NCI-H82 treated with DMSO at 0.1 percent for 48 hours (cell line): Measurements from ENCODE around the gene TIMMDC1.
"Not testable (repeated sequence)": the region's sequence is repeated elsewhere in the genome, so short reads cannot be mapped to it uniquely, and the experiment has no call there.

ENCODE experiments used
- DNase-seq: peaks from one replicate; lab custom pipeline; 2025; ENCODE audit not compliant: unreplicated experiment; lab: John Stamatoyannopoulos, UW

The TIMMDC1 gene

GRCh38 chr3:119508172-119508845, 10.0 kb downstream of the TIMMDC1 start:
- no peak for DNase-seq

GRCh38 chr3:119510690-119511089, 12.3 kb downstream of the TIMMDC1 start:
- DNase-seq: no peak

- no peak for DNase-seq
Measured at GRCh38 chr3:119514637-119515036, 16.3 kb downstream of the TIMMDC1 start.

GRCh38 chr3:119517112-119517511, 18.8 kb downstream of the TIMMDC1 start:
- DNase-seq: no peak

- DNase-seq: no peak
Measured at GRCh38 chr3:119518026-119518425, 19.7 kb downstream of the TIMMDC1 start.

GRCh38 chr3:119524931-119525662, 26.8 kb downstream of the TIMMDC1 start:
- peak; percentile 80 for DNase-seq

GRCh38 chr3:119527714-119528113, 29.4 kb downstream of the TIMMDC1 start:
- no peak for DNase-seq

- DNase-seq: no peak
Measured at GRCh38 chr3:119529883-119530282, 31.5 kb downstream of the TIMMDC1 start.

- no peak for DNase-seq
Measured at GRCh38 chr3:119530456-119530855, 32.1 kb downstream of the TIMMDC1 start.

GRCh38 chr3:119531151-119531550, 32.8 kb downstream of the TIMMDC1 start:
- DNase-seq: no peak

GRCh38 chr3:119534296-119534695, 35.9 kb downstream of the TIMMDC1 start:
- no peak for DNase-seq

- DNase-seq: no peak
Measured at GRCh38 chr3:119536757-119537156, 38.4 kb downstream of the TIMMDC1 start.

- DNase-seq: no peak
Measured at GRCh38 chr3:119538772-119539171, 40.4 kb downstream of the TIMMDC1 start.

GRCh38 chr3:119541547-119541946, 43.2 kb downstream of the TIMMDC1 start:
- DNase-seq: no peak

GRCh38 chr3:119542168-119542767, 43.9 kb downstream of the TIMMDC1 start:
- DNase-seq: no peak

GRCh38 chr3:119543147-119543546, 44.8 kb downstream of the TIMMDC1 start:
- no peak for DNase-seq

GRCh38 chr3:119547227-119547626, 48.9 kb downstream of the TIMMDC1 start:
- no peak for DNase-seq

- no peak for DNase-seq
Measured at GRCh38 chr3:119548341-119548740, 50.0 kb downstream of the TIMMDC1 start.

GRCh38 chr3:119550192-119550910, 52.0 kb downstream of the TIMMDC1 start:
- no peak for DNase-seq

- no peak for DNase-seq
Measured at GRCh38 chr3:119551598-119551997, 53.3 kb downstream of the TIMMDC1 start.

GRCh38 chr3:119552928-119553327, 54.6 kb downstream of the TIMMDC1 start:
- not testable (repeated sequence) for DNase-seq
